OCI-LY1 (cell line): Measurements from ENCODE around the gene FNIP2.
"Not testable (repeated sequence)": the region's sequence is repeated elsewhere in the genome, so short reads cannot be mapped to it uniquely, and the experiment has no call there.

Source experiments
- H2AFZ ChIP-seq: fragments of 200-600 bp; sonication (generic), shearing (Covaris generic); 2 replicates; pipeline ENCODE4 v1.6.0; 2014; ENCODE audit warnings: antibody characterized with exemption, mild to moderate bottlenecking, low read length
- H3F3A ChIP-seq: fragments of 200-600 bp; sonication (generic), shearing (Covaris generic); 2 replicates; pipeline ENCODE4 v1.6.0; 2014; ENCODE audit warnings: mild to moderate bottlenecking, antibody characterized with exemption, low read length, moderate library complexity; ENCODE audit not compliant: insufficient read depth
- H3K27ac ChIP-seq: fragments of 200-600 bp; sonication (generic); 2 replicates; pipeline ENCODE4 v1.5.1; 2014; ENCODE audit warnings: low read length, mixed run types, mild to moderate bottlenecking, low read depth; ENCODE audit not compliant: poor library complexity, severe bottlenecking
- H3K27me3 ChIP-seq: fragments of 200-600 bp; sonication (generic); 2 replicates; pipeline ENCODE4 v1.6.0; 2014; ENCODE audit warnings: antibody characterized with exemption, mild to moderate bottlenecking, low read length, moderate library complexity; ENCODE audit not compliant: insufficient read depth
- H3K36me3 ChIP-seq: fragments of 200-600 bp; sonication (generic); 2 replicates; pipeline ENCODE4 v1.6.1; 2014; ENCODE audit warnings: mild to moderate bottlenecking, antibody characterized with exemption, low read length, moderate library complexity, mixed read lengths; ENCODE audit not compliant: insufficient read depth
- H3K4me1 ChIP-seq: fragments of 200-600 bp; sonication (generic); 2 replicates; pipeline ENCODE4 v1.5.1; 2014; ENCODE audit warnings: mild to moderate bottlenecking, low read length, moderate library complexity; ENCODE audit not compliant: insufficient read depth, severe bottlenecking
- H3K4me2 ChIP-seq: fragments of 200-600 bp; sonication (generic), shearing (Covaris generic); 2 replicates; pipeline ENCODE4 v1.6.1; 2014; ENCODE audit warnings: low read length
- H3K4me3 ChIP-seq: fragments of 200-600 bp; sonication (generic); 2 replicates; pipeline ENCODE4 v1.5.1; 2014; ENCODE audit warnings: low read length, low read depth, mild to moderate bottlenecking, mixed read lengths; ENCODE audit not compliant: poor library complexity, severe bottlenecking
- H3K79me2 ChIP-seq: fragments of 200-600 bp; shearing (Covaris generic); 2 replicates; pipeline ENCODE4 v1.6.1; 2016; ENCODE audit warnings: mixed run types, low read length, mixed read lengths; ENCODE audit not compliant: insufficient read depth
- H3K9ac ChIP-seq: fragments of 200-600 bp; sonication (generic), shearing (Covaris generic); 2 replicates; pipeline ENCODE4 v1.6.1; 2014; ENCODE audit warnings: mild to moderate bottlenecking, low read length, mixed read lengths
- H3K9me2 ChIP-seq: fragments of 200-600 bp; sonication (generic), shearing (Covaris generic); 2 replicates; pipeline ENCODE4 v1.6.1; 2014; ENCODE audit warnings: low read depth, mild to moderate bottlenecking, low read length, mixed read lengths
- H3K9me3 ChIP-seq: fragments of 200-600 bp; shearing (Covaris generic); 2 replicates; pipeline ENCODE4 v1.6.1; 2014; ENCODE audit warnings: low read length, mixed read lengths
- H4K20me1 ChIP-seq: fragments of 200-600 bp; sonication (generic), shearing (Covaris generic); 2 replicates; pipeline ENCODE4 v1.6.0; 2016; ENCODE audit warnings: mild to moderate bottlenecking, low read length; ENCODE audit not compliant: insufficient read depth
- CTCF ChIP-seq: fragments of 200-600 bp; sonication (generic), shearing (Covaris generic); IDR thresholded peaks from 2 replicates; pipeline ENCODE4 v1.5.1; 2017; ENCODE audit warnings: mild to moderate bottlenecking, antibody characterized with exemption, low read length, moderate library complexity, mixed read lengths
- EZH2 ChIP-seq: fragments of 200-600 bp; sonication (generic), shearing (Covaris generic); IDR thresholded peaks from 2 replicates; pipeline ENCODE4 v1.8.0; 2017; ENCODE audit warnings: borderline replicate concordance, mixed run types, mild to moderate bottlenecking, antibody characterized with exemption, low read length, moderate library complexity, mixed read lengths

The FNIP2 gene

GRCh38 chr4:158754385-158755180 lies 14.2 kb upstream of the FNIP2 start:
- no peaks in the 10 kb centered on the region for H3K4me1 ChIP-seq
- no peak overlapping the region for H2AFZ ChIP-seq
- H4K20me1 ChIP-seq, result no peaks in the 10 kb centered on the region
- no peaks in the 10 kb centered on the region for H3K9me3 ChIP-seq
- TF ChIP-seq CTCF (no peak), EZH2 (no peak)
- no peaks in the 10 kb centered on the region for H3F3A ChIP-seq
- no peak overlapping the region for H3K27ac ChIP-seq
- peaks cover 2% of the 10 kb centered on the region; the same call in 1 of the 2 replicates for H3K27me3 ChIP-seq
- H3K36me3 ChIP-seq, result no peaks in the 10 kb centered on the region
- H3K9ac ChIP-seq, result no peak overlapping the region
- no peak overlapping the region for H3K4me3 ChIP-seq
- H3K4me2 ChIP-seq, result no peak overlapping the region
- H3K9me2 ChIP-seq, result no peaks in the 10 kb centered on the region
- no peaks in the 10 kb centered on the region for H3K79me2 ChIP-seq

DNA sequence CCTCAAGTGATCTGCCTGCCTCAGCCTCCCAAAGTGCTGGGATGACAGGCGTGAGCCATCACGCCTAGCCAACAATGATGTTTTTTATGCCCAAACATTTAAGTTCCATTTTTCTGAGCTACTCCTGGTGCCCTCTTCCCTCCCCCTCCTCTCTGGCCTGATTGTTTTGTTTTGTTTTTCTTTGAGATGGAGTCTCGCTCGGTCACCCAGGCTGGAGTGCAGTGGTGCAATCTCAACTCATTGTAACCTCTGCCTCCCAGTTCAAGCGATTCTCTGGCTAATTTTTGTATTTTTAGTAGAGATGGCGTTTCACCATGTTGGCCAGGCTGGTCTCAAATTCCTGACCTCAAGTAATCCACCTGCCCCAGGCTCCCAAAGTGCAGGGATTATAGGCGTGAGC lies 13.0 kb upstream of the FNIP2 start:
- not testable (repeated sequence) for H3K9me2 ChIP-seq, H4K20me1 ChIP-seq, H3K4me2 ChIP-seq, H3K27me3 ChIP-seq, H3K4me3 ChIP-seq, H3K36me3 ChIP-seq, H3K79me2 ChIP-seq, H2AFZ ChIP-seq, H3K27ac ChIP-seq, H3F3A ChIP-seq, H3K9me3 ChIP-seq, H3K9ac ChIP-seq, H3K4me1 ChIP-seq

DNA sequence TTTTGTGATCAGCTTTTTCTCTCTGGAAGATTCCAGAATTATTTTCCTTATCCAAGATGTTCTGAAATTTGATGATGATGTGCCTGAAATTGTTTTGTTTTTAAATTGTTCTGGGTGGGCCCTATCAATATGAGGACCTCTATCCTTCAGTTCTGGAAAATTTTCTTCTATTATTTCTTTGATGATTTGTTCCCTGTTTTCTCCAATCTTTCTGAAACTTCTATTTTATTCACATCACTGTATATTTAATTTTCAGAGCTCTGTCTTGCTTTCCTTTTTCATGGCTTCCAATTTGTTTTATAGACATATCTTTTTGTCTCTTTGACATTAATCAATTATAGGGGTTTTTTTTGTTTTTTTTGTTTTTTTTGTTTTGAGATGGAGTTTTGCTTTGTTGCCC lies 12.2 kb upstream of the FNIP2 start:
- TF ChIP-seq EZH2 (no peak), CTCF (no peak)
- no peak overlapping the region for H2AFZ ChIP-seq
- no peaks in the 10 kb centered on the region for H4K20me1 ChIP-seq
- H3K4me1 ChIP-seq, result no peaks in the 10 kb centered on the region
- no peak overlapping the region for H3K9ac ChIP-seq
- no peaks in the 10 kb centered on the region for H3K79me2 ChIP-seq
- no peaks in the 10 kb centered on the region for H3K9me3 ChIP-seq
- no peaks in the 10 kb centered on the region for H3F3A ChIP-seq
- H3K4me3 ChIP-seq, result no peak overlapping the region
- no peaks in the 10 kb centered on the region for H3K9me2 ChIP-seq
- peaks cover 2% of the 10 kb centered on the region; the same call in 1 of the 2 replicates for H3K27me3 ChIP-seq
- no peak overlapping the region for H3K27ac ChIP-seq
- no peaks in the 10 kb centered on the region for H3K36me3 ChIP-seq
- H3K4me2 ChIP-seq, result no peak overlapping the region

DNA sequence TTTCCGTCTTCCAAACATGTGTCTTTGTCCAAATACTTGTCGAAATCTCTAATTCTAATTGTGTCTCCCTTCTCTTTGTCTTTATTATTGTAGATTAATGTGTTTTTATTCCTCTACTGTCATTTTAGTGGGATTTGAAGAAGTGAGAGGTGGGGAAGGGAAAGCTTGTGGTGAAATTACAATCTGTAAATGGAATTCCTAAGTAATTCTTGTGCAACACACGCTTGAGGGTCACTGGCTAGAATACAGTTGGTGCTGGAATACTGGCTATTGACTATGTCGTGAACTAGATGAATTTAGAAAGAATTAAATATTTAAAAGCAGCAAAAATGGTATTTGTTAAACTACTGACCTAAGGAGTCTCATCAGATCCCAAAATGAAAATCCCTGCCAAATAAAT lies 10.7 kb upstream of the FNIP2 start:
- no peak overlapping the region for H3K4me2 ChIP-seq
- H3K27ac ChIP-seq, result no peak overlapping the region
- H4K20me1 ChIP-seq, result no peaks in the 10 kb centered on the region
- H3K36me3 ChIP-seq, result no peaks in the 10 kb centered on the region
- no peaks in the 10 kb centered on the region for H3K4me1 ChIP-seq
- H2AFZ ChIP-seq, result no peak overlapping the region
- peaks cover 2% of the 10 kb centered on the region; the same call in 1 of the 2 replicates for H3K27me3 ChIP-seq
- no peaks in the 10 kb centered on the region for H3K79me2 ChIP-seq
- no peak overlapping the region for H3K9ac ChIP-seq
- H3K9me2 ChIP-seq, result no peaks in the 10 kb centered on the region
- no peaks in the 10 kb centered on the region for H3F3A ChIP-seq
- H3K9me3 ChIP-seq, result no peaks in the 10 kb centered on the region
- no peak overlapping the region for H3K4me3 ChIP-seq
- TF ChIP-seq CTCF (no peak), EZH2 (no peak)
